ENCODE measurements around the gene TMEM242. TPM values are rescaled to one million over a fixed set of nuclear protein-coding genes. Genes with fewer than 3 reads are reported as not detected.

The TMEM242 gene
- total RNA-seq, 1 donor from 2014 or later, result 9.7 TPM

DNA sequence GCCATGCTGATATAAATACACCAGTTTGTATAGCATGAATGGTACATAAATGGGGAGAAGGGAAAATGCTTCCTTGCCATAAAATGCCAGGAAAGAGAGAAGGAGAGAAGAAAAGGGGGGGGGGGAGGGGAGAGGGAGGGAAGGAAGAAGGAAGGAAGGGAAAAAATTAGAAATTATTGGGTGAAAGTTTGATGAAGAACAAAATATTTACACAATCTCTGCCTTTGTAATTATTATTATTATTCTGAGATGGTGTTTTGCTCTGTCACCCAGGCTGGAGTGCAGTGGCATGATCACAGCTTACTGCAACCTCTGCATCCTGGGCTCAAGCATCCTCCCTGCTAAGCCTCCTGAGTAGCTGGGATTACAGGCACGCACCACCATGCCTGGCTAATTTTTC, 47.4 kb upstream of the TMEM242 start:
- H3K4me3 Mint-ChIP-seq (ENCODE audit: unreplicated experiment), result no peak overlapping the region

DNA sequence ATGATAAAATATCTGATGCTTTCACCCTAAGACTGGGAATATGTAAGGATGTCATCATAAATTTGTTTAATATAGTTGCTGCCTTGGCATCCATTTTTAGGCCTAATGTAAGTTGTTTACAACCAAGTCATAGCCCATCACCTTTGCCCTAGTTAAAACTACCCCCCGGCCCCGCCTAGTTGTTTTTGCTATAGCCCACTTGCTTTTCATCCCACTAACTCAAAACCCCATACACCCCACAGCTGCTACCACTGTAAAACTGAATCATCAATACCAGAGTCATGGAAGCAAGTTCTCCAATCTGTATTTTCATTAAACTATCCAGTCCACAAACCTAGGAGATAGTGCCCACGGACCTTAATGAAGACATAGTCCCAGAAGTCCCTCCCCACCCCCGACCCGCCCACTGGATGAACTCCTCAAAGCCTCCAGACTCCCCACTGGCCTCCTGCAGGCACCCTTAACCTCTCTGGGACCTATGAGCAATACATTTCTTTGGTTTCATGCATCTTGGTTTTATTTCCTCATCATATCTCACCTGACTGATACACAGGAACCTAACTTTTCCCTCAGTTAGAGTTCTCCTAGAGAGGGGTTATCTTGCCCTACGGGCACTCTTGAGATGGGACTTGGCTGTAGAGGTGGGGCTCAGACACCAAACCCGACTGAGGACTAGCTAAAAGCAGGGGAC, 45.2 kb upstream of the TMEM242 start:
- Histone ChIP-seq H4K20me1 (ENCODE audit: insufficient read depth, low read length) (no peaks in the 10 kb centered on the region), H3K79me2 (ENCODE audit: insufficient read depth, low read length) (no peaks in the 10 kb centered on the region), H3K27ac (ENCODE audit: low read depth, low read length) (no peak overlapping the region), H3K9me3 (ENCODE audit: insufficient read depth, low read depth, low read length) (no peaks in the 10 kb centered on the region), H3K27me3 (ENCODE audit: insufficient read depth, low read length) (no peaks in the 10 kb centered on the region), H3K4me3 (ENCODE audit: insufficient read depth, low read depth, low read length) (no peak overlapping the region), H3K9ac (ENCODE audit: low read length) (no peak overlapping the region), H3K4me2 (ENCODE audit: low read length) (no peak overlapping the region), H3K36me3 (ENCODE audit: insufficient read depth, low read length) (no peaks in the 10 kb centered on the region), H3K4me1 (ENCODE audit: insufficient read depth, low read length) (no peaks in the 10 kb centered on the region), H2AFZ (ENCODE audit: low read depth, low read length) (no peak overlapping the region)
- DNase-seq (ENCODE audit: low read depth) (no peak), FAIRE-seq (no peak)
- peaks cover 1% of the 10 kb centered on the region for H3K4me1 Mint-ChIP-seq (ENCODE audit: low read depth, unreplicated experiment)
- peaks cover 2% of the 10 kb centered on the region for H3K36me3 Mint-ChIP-seq (ENCODE audit: low read depth, unreplicated experiment)
- H3K4me3 Mint-ChIP-seq (ENCODE audit: unreplicated experiment), result no peak overlapping the region
- no peaks in the 10 kb centered on the region for H3K9me3 Mint-ChIP-seq (ENCODE audit: unreplicated experiment)
- H3K27ac Mint-ChIP-seq (ENCODE audit: unreplicated experiment), result no peak overlapping the region
- peaks cover 2% of the 10 kb centered on the region for H3K27me3 Mint-ChIP-seq (ENCODE audit: low read depth, unreplicated experiment)
- no peak for TF ChIP-seq EZH2 (IDR thresholded peaks at IDR 0.05; ENCODE audit: insufficient read depth, low read length)
- TF ChIP-seq, protein P1, sequence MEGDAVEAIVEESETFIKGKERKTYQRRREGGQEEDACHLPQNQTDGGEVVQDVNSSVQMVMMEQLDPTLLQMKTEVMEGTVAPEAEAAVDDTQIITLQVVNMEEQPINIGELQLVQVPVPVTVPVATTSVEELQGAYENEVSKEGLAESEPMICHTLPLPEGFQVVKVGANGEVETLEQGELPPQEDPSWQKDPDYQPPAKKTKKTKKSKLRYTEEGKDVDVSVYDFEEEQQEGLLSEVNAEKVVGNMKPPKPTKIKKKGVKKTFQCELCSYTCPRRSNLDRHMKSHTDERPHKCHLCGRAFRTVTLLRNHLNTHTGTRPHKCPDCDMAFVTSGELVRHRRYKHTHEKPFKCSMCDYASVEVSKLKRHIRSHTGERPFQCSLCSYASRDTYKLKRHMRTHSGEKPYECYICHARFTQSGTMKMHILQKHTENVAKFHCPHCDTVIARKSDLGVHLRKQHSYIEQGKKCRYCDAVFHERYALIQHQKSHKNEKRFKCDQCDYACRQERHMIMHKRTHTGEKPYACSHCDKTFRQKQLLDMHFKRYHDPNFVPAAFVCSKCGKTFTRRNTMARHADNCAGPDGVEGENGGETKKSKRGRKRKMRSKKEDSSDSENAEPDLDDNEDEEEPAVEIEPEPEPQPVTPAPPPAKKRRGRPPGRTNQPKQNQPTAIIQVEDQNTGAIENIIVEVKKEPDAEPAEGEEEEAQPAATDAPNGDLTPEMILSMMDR (IDR thresholded peaks at IDR 0.05; ENCODE audit: insufficient read depth, low read depth, low read length), result no peak

More for the DNA sequence above, 47.4 kb upstream of the TMEM242 start:
- no peaks in the 10 kb centered on the region for H3K36me3 ChIP-seq (ENCODE audit: insufficient read depth, low read length)
- peaks cover 2% of the 10 kb centered on the region for H3K27me3 Mint-ChIP-seq (ENCODE audit: low read depth, unreplicated experiment)
- H3K4me1 ChIP-seq (ENCODE audit: insufficient read depth, low read length), result no peaks in the 10 kb centered on the region
- peaks cover 2% of the 10 kb centered on the region for H3K36me3 Mint-ChIP-seq (ENCODE audit: low read depth, unreplicated experiment)
- DNase-seq (ENCODE audit: low read depth) (no peak), FAIRE-seq (no peak)
- H3K4me2 ChIP-seq (ENCODE audit: low read length), result no peak overlapping the region
- no peaks in the 10 kb centered on the region for H3K9me3 ChIP-seq (ENCODE audit: insufficient read depth, low read depth, low read length)
- no peaks in the 10 kb centered on the region for H3K27me3 ChIP-seq (ENCODE audit: insufficient read depth, low read length)
- H3K27ac Mint-ChIP-seq (ENCODE audit: unreplicated experiment), result no peak overlapping the region
- H2AFZ ChIP-seq (ENCODE audit: low read depth, low read length), result no peak overlapping the region
- no peaks in the 10 kb centered on the region for H4K20me1 ChIP-seq (ENCODE audit: insufficient read depth, low read length)
- H3K9me3 Mint-ChIP-seq (ENCODE audit: unreplicated experiment), result no peaks in the 10 kb centered on the region
- H3K4me3 ChIP-seq (ENCODE audit: insufficient read depth, low read depth, low read length), result no peak overlapping the region
- H3K79me2 ChIP-seq (ENCODE audit: insufficient read depth, low read length), result no peaks in the 10 kb centered on the region
- TF ChIP-seq, protein P1 (IDR thresholded peaks at IDR 0.05; ENCODE audit: insufficient read depth, low read depth, low read length), result no peak
- TF ChIP-seq EZH2 (IDR thresholded peaks at IDR 0.05; ENCODE audit: insufficient read depth, low read length), result no peak
- H3K4me1 Mint-ChIP-seq (ENCODE audit: low read depth, unreplicated experiment), result peaks cover 4% of the 10 kb centered on the region
- H3K27ac ChIP-seq (ENCODE audit: low read depth, low read length), result no peak overlapping the region
- no peak overlapping the region for H3K9ac ChIP-seq (ENCODE audit: low read length)

DNA sequence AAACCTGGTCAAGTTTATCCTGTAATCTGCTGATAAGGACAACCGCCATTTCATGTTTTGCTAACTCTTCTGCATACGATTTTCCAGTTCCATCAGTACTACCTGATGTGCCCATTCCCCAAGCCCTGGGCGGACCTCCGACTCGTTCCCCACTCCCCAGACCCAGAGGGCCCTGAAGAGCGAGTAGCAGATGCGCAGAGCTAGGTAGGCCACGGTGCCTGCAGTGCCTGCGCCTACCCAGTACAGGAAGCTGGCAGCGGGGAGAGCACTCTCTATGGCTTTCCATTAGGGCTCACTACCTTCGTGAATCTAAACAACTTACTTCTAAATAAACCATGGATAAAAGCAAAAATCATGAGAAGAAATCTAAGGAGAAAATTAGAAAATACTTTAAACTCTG, 43.3 kb upstream of the TMEM242 start:
- Histone ChIP-seq H3K4me3 (ENCODE audit: insufficient read depth, low read depth, low read length) (no peak overlapping the region), H3K27me3 (ENCODE audit: insufficient read depth, low read length) (no peaks in the 10 kb centered on the region), H3K9me3 (ENCODE audit: insufficient read depth, low read depth, low read length) (no peaks in the 10 kb centered on the region), H3K79me2 (ENCODE audit: insufficient read depth, low read length) (no peaks in the 10 kb centered on the region), H3K4me2 (ENCODE audit: low read length) (no peak overlapping the region), H3K9ac (ENCODE audit: low read length) (no peak overlapping the region), H3K27ac (ENCODE audit: low read depth, low read length) (no peak overlapping the region), H4K20me1 (ENCODE audit: insufficient read depth, low read length) (no peaks in the 10 kb centered on the region), H3K36me3 (ENCODE audit: insufficient read depth, low read length) (no peaks in the 10 kb centered on the region), H2AFZ (ENCODE audit: low read depth, low read length) (no peak overlapping the region), H3K4me1 (ENCODE audit: insufficient read depth, low read length) (no peaks in the 10 kb centered on the region)
- no peak for FAIRE-seq
- Mint-ChIP-seq H3K4me1 (ENCODE audit: low read depth, unreplicated experiment) (no peaks in the 10 kb centered on the region), H3K9me3 (ENCODE audit: unreplicated experiment) (no peaks in the 10 kb centered on the region), H3K36me3 (ENCODE audit: low read depth, unreplicated experiment) (no peaks in the 10 kb centered on the region), H3K27me3 (ENCODE audit: low read depth, unreplicated experiment) (peaks cover 2% of the 10 kb centered on the region), H3K4me3 (ENCODE audit: unreplicated experiment) (no peak overlapping the region), H3K27ac (ENCODE audit: unreplicated experiment) (no peak overlapping the region)
- no peak for DNase-seq (ENCODE audit: low read depth)
- TF ChIP-seq, protein P1 (IDR thresholded peaks at IDR 0.05; ENCODE audit: insufficient read depth, low read depth, low read length), result no peak
- TF ChIP-seq EZH2 (IDR thresholded peaks at IDR 0.05; ENCODE audit: insufficient read depth, low read length), result no peak

Measured in astrocyte (in vitro differentiated cells and primary cell).